Mucosa of stomach (tissue), 1 donor: ENCODE measurements around the gene LEMD2.

Experiments
- H3K27me3 ChIP-seq: one replicate; pipeline ENCODE4 v1.7.0; 2013; ENCODE audit warnings: mild to moderate bottlenecking, low read length; ENCODE audit not compliant: control insufficient read depth, insufficient read depth
- H3K36me3 ChIP-seq: one replicate; pipeline ENCODE4 v1.7.0; 2013; ENCODE audit warnings: low read length; ENCODE audit not compliant: control insufficient read depth, insufficient read depth
- H3K4me1 ChIP-seq: one replicate; pipeline ENCODE4 v1.7.0; 2013; ENCODE audit warnings: mild to moderate bottlenecking, low read length; ENCODE audit not compliant: control insufficient read depth, insufficient read depth
- H3K4me3 ChIP-seq: one replicate; pipeline ENCODE4 v1.7.0; 2013; ENCODE audit warnings: low read length
- H3K9ac ChIP-seq: one replicate; pipeline ENCODE4 v1.7.0; 2013; ENCODE audit warnings: mild to moderate bottlenecking, low read length, moderate library complexity
- H3K9me3 ChIP-seq: one replicate; pipeline ENCODE4 v1.7.0; 2013; ENCODE audit warnings: mild to moderate bottlenecking, low read length, moderate library complexity; ENCODE audit not compliant: control insufficient read depth
- donor health status: Pancreatic carcinoma.

The LEMD2 gene

DNA sequence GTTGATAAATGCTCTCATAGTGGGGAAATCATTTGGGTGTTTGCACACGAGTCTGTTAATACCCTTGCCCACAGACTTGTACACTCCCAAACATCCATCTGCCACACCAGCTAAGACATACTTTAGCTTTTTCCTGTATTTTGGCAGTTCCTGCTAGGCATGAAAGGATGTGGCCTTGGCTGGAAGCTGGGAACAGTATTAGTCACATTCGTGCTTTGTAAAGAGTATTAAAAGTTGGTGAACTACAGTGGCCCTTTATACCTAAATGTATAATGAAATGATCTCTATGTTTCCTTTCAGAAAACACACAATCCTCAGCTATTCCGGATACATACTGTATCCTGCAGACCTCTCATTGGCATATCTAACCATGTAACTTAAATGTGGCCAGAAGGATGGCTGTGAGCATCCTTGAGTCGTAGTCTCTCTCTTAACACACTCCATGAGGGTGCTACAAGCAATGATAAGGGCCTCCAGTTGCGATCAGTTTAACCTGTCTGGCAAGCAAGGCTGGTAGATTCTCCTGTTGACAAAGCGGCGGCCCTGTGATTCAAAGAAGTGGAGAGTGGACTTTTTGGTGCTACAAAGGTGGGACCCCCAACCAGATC is 1.5 kb downstream of the LEMD2 start:
- Histone ChIP-seq H3K36me3 (peaks cover 6% of the 10 kb centered on the region), H3K9ac (peak overlapping the region; percentile 95), H3K4me3 (peak overlapping the region; percentile 28), H3K27me3 (peaks cover 11% of the 10 kb centered on the region), H3K4me1 (peaks cover 20% of the 10 kb centered on the region), H3K9me3 (no peaks in the 10 kb centered on the region)

DNA sequence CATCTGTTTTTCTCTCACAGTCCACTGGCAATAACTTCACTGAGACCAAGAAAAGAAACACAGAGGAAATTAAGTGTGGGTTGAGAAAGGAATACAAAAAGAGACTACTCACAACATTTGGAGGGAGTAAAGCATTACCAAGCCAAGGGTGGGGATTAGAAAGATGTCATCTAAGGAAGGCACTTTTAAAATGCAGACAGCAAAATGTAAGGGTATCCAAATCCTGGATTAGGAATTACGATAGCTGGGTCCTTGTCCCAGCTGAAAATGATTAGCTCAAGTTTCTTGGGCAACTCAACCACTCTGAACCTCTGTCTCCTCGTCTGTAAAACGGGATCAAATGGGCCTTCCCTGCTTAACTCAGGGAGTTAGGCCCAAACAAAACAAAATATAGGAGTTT is 2.2 kb downstream of the LEMD2 start:
- peaks cover 8% of the 10 kb centered on the region for H3K27me3 ChIP-seq
- H3K4me1 ChIP-seq: peaks cover 20% of the 10 kb centered on the region
- no peaks in the 10 kb centered on the region for H3K9me3 ChIP-seq
- H3K4me3 ChIP-seq: no peak overlapping the region
- peaks cover 6% of the 10 kb centered on the region for H3K36me3 ChIP-seq
- H3K9ac ChIP-seq: peak overlapping the region; percentile 24

DNA sequence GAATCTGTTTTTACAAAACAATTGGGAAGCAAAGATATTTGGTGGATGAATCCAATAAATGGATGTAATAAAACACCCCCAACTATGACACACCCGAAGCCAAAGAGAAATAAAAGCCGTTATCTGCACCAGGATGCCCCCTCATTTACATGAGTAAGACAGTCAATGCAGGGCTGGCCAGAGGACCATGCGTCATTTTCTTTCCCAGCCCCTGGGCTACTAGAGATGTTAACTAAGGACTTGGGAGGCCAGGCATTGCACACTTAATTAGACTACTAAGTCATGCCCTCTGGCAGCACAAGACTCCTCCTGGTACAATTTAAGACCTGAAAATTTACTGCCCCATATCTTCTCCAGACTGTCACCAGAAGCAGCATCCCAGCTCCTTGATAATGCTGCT is 3.2 kb downstream of the LEMD2 start:
- Histone ChIP-seq H3K36me3 (peaks cover 6% of the 10 kb centered on the region), H3K9ac (no peak overlapping the region), H3K27me3 (no peaks in the 10 kb centered on the region)

DNA sequence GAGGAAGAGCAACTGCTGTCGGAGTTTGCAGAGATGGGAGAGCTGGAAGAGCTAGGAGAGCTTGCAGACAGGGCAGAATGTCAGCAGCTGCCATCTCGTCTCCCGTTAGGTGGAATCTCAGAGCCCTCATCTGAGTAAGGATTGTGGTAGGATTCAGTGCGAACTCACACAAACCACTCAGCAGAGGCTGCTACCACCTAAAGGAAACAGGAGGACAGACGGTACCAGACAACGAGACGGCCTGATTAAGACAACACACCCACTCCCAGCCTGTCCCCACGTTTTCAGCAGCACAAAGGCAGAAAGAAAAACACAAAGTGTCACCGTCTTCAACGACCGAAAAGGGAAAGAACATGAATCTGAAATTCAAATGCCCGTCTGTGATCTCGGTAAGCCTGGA is 4.1 kb downstream of the LEMD2 start:
- Histone ChIP-seq H3K9me3 (no peaks in the 10 kb centered on the region), H3K4me3 (no peak overlapping the region), H3K36me3 (peaks cover 14% of the 10 kb centered on the region), H3K4me1 (peaks cover 20% of the 10 kb centered on the region), H3K9ac (no peak overlapping the region), H3K27me3 (no peaks in the 10 kb centered on the region)

More for the DNA sequence above, 3.2 kb downstream of the LEMD2 start:
- H3K9me3 ChIP-seq: no peaks in the 10 kb centered on the region
- H3K4me1 ChIP-seq: peaks cover 20% of the 10 kb centered on the region
- no peak overlapping the region for H3K4me3 ChIP-seq

DNA sequence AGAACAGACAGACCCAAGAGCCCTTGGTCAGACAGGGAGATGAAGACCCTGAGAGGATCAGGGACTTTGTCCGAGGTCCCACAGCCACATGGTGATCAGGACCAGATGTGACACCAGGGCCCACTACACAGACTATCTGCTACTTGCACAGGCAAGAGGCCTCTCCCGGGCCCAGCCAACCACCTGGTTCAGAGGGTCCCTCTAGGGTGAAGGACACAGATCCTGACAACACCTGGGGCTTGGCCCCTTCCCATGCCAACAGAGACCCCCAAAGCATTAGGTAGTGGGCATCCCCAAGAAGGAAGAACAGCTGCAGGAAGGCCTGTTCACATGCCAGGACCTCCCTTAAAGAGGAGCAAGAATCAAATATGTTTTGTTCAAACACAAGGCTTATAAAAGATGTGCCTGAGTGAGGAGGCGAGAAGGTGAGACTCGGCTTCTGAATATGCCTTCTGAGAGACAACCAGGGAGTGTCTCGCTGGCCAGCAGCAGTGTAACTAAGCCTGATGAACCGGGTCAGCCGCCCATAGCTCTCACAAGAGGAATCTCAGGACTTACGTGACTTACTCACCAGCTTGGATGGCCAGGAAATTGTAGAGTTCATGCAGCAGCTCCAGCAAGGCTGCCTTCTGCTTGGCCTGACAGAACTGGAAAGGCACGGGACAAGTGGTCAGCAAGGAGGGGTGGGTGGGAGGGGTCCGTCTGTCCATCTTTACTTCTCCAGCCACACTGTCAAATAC is 5.0 kb downstream of the LEMD2 start:
- Histone ChIP-seq H3K4me3 (no peak overlapping the region), H3K27me3 (no peaks in the 10 kb centered on the region), H3K36me3 (peaks cover 20% of the 10 kb centered on the region), H3K9me3 (no peaks in the 10 kb centered on the region), H3K4me1 (peaks cover 20% of the 10 kb centered on the region), H3K9ac (no peak overlapping the region)

DNA sequence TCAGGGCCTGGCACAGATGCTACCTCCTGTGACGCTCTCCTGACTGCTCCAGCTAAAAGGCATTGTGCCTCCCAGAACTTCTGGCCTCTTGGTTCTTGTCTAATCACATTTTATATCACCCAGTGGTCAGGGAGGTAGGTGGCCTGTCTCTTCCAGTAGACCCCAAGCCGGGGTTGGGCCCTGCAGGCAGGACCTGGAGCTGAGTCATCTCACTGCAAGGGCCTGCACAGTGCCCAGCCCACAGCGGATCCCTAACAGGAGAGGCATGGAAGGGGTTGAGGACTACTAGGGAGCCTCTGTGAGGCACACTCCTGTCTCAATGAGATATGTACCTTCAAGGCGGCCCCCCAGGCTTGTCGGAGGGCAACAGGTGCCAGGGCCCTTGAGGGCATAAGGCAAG is 6.4 kb downstream of the LEMD2 start:
- Histone ChIP-seq H3K9ac (no peak overlapping the region), H3K9me3 (no peaks in the 10 kb centered on the region), H3K4me3 (no peak overlapping the region), H3K27me3 (no peaks in the 10 kb centered on the region), H3K4me1 (peaks cover 16% of the 10 kb centered on the region), H3K36me3 (peaks cover 27% of the 10 kb centered on the region)

DNA sequence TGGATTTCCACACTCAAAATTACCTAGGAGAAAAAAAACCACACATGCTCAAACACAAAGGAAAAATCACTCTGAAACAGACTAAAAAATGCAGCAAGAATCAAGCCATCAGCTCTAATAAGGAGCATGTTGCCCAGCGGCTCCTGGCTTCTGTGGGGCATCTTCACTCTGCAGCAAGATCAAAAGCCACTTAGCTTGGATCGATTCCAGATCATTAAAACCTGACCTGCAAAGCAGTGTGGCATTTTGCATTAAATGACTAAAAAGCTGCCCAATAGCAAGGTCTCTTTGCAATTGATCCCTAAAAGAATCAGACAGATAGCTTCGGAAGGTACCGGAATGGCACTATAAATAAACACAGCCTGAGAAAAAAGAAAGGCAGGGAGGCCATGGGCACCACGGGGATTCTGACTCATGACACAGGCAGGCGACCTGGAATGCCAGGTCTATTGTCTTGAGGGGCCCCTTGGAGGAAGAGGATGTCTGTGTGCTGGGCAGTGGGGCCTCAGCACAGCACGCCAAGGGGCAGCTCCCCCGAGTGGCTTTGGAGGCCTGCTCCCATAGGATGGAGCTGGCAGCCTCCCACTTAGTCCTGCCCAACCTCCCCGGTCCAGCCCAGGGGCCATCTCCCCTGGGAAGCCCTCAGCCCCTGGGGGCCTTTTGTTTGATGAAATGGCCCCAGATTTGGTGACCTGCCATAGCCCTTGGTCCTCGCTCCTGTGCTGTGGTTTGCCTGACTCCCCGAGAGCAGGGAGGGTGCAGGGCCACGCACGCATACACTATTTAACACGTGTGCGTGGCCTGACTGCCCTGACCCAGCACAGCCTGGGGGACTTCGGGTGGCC is 7.6 kb downstream of the LEMD2 start:
- Histone ChIP-seq H3K27me3 (no peaks in the 10 kb centered on the region), H3K36me3 (peaks cover 33% of the 10 kb centered on the region), H3K4me3 (no peak overlapping the region), H3K9me3 (no peaks in the 10 kb centered on the region), H3K4me1 (peaks cover 5% of the 10 kb centered on the region), H3K9ac (no peak overlapping the region)

DNA sequence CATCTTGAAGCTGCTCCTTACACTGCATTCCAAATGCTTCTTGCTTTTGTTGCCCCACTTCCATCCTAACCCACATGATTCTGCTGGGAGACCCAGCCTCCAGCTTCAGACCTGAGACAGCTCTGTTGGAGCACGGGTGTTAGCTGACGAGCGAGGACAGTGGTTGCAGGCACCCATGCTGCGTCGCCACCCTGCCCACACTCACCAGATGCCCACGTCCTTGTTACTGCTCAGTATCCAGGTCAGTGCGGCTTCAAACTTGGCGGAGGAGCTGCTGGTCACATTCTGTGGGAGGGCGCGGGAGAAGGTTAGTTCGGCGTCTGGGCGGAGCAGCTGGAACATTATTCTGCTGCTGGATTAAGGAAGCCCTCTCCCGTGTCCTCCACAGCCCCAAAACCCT is 9.0 kb downstream of the LEMD2 start:
- Histone ChIP-seq H3K4me1 (no peaks in the 10 kb centered on the region), H3K4me3 (no peak overlapping the region), H3K27me3 (no peaks in the 10 kb centered on the region), H3K36me3 (peaks cover 43% of the 10 kb centered on the region), H3K9ac (no peak overlapping the region), H3K9me3 (no peaks in the 10 kb centered on the region)

DNA sequence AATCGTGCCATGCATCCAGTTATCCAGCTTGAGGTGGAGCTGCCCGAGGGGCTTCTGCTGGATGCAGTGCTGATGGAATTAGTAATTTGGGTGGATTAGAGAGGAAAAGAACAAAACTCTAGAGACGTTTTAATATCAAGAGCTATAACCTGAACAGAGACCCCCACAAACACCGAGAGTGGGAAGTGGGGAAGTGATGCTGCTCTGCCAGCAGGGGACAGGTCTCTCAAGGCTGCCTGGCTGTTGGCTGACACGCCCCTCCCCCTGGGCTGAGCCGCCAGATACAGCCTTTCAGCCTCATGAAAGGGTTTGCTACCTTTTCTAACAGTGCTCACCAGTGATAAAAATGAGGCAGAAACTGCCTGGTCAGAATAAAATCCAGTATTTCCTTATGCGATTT is 9.6 kb downstream of the LEMD2 start:
- Histone ChIP-seq H3K36me3 (peaks cover 48% of the 10 kb centered on the region), H3K4me3 (no peak overlapping the region), H3K4me1 (no peaks in the 10 kb centered on the region), H3K9ac (no peak overlapping the region), H3K9me3 (no peaks in the 10 kb centered on the region), H3K27me3 (no peaks in the 10 kb centered on the region)

DNA sequence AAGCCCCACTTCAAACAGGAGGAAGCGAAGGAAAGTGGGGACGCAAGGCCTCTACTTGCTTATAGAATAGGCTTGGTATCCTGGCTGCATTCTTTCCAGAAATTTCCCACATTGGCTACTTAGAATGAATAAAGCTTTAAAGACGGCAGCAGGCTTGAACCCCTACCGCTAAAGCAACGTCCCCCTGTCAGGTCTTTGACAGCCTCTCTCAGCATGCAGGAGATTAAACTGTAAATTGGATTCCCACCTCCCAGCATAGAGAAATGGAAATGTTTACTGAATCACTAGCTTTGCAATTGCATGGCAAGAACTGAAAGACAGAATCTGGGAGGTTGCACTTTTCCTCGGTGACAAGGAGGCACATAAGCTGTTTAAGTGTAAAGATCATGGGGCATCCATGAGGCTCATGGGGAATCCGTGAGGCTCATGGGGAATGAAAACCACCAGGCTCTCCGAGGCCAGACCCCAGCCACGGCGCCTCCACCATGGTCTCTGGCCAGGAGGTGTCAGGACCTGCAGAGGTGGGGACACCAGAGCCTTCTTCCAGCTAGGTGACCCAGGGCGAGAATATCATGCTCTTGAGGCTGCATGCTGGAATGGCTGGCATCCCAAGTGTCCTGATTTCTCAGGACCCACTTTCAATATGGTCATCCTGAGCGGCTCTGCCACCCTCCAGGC is 10.3 kb downstream of the LEMD2 start:
- Histone ChIP-seq H3K4me3 (no peak overlapping the region), H3K9me3 (no peaks in the 10 kb centered on the region), H3K27me3 (no peaks in the 10 kb centered on the region), H3K9ac (no peak overlapping the region), H3K4me1 (no peaks in the 10 kb centered on the region), H3K36me3 (peaks cover 48% of the 10 kb centered on the region)

DNA sequence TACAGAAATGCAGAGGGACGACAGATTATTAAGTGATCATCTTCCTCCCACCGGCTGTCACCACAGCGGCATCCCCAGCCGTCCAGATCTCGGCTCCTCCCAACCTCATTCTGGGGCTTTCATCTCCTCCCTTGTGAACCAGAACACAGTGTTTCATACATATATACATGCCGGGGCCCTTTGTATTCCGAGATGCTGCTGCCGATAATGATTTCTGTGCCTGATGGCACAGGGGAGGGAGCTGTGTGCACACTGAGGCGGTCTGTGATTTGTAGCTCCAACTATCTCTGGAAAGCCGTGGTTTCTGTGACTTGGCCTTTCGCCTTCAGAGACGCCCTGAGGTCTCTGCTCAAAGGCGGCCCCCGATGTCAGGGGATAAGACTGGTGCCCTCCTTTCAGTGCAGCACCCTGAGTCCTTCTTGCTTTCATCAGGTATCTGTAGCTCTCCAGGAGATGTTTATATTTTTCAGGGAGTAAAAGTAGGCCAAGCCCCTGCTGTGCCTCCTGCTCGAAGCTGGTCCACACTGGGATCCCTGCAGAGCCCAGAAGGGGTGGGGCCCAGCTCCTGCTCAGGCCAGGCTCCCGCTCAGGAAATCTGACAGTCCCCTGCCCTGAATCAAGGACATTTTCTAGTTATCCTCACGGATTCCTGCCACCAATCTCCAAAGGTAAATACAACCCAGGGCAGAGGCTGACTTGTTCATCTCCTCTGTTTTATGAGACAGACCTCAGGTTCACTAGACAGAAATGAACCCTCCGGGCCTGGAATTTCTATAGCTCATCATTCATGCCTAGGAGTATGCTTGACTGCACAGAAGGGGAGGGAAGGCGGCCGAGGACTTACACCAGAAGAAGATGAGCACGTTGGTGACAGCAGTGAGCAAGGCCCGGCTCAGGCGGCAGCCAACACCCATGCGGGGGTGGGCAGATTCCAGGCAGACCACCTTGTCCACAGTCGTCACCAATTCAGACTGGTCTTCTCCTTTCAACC is 11.2 kb downstream of the LEMD2 start:
- H3K4me3 ChIP-seq: no peak overlapping the region
- H3K27me3 ChIP-seq: no peaks in the 10 kb centered on the region
- no peaks in the 10 kb centered on the region for H3K9me3 ChIP-seq
- H3K9ac ChIP-seq: no peak overlapping the region
- peaks cover 3% of the 10 kb centered on the region for H3K4me1 ChIP-seq
- peaks cover 49% of the 10 kb centered on the region for H3K36me3 ChIP-seq
